ENCODE measurements around the gene KIAA1755.

DNA sequence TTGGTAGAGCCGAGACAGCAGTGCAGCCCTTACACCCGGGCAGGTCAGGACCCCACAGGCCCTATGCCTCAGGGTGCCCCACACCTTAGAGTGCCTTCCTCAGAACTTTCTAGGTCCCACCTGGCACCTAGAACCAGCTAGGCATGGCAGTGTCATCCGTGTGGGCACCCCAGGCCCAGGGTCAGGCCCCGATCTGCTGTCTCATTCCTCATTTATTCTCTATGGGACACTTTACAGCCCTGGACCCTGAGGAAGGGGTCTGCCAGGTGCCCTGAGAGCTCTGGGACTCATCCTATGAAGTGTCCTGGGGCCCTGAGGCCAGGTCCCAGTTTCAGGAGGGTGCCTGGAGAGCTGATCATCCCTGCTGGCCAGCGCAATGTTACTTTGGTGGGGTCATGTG is 35.3 kb upstream of the KIAA1755 start:
- TF ChIP-seq, protein P1, sequence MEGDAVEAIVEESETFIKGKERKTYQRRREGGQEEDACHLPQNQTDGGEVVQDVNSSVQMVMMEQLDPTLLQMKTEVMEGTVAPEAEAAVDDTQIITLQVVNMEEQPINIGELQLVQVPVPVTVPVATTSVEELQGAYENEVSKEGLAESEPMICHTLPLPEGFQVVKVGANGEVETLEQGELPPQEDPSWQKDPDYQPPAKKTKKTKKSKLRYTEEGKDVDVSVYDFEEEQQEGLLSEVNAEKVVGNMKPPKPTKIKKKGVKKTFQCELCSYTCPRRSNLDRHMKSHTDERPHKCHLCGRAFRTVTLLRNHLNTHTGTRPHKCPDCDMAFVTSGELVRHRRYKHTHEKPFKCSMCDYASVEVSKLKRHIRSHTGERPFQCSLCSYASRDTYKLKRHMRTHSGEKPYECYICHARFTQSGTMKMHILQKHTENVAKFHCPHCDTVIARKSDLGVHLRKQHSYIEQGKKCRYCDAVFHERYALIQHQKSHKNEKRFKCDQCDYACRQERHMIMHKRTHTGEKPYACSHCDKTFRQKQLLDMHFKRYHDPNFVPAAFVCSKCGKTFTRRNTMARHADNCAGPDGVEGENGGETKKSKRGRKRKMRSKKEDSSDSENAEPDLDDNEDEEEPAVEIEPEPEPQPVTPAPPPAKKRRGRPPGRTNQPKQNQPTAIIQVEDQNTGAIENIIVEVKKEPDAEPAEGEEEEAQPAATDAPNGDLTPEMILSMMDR (IDR thresholded peaks at IDR 0.05) = no peak
- no peak for TF ChIP-seq ZFX (IDR thresholded peaks at IDR 0.05; ENCODE audit: borderline replicate concordance)
